IMR-90 (cell line): ENCODE data around the gene INPPL1.

Source experiments
- BHLHE40 ChIP-seq: fragments of 150-350 bp; IDR thresholded peaks from 2 replicates; pipeline ENCODE4 v1.6.1; 2016; ENCODE audit warnings: mild to moderate bottlenecking, low read depth, low read length
- CEBPB ChIP-seq: IDR thresholded peaks from 2 replicates; pipeline ENCODE4 v1.6.1; 2012; ENCODE audit warnings: low read depth, low read length, improper control_type of control experiment
- FOS ChIP-seq: fragments of 150-350 bp; IDR thresholded peaks from 2 replicates; pipeline ENCODE4 v1.6.1; 2016; ENCODE audit warnings: low read depth, low read length
- MAFK ChIP-seq: IDR thresholded peaks from 2 replicates; pipeline ENCODE4 v1.6.1; 2012; ENCODE audit warnings: low read depth, low read length, improper control_type of control experiment
- MAZ ChIP-seq: IDR thresholded peaks from 2 replicates; pipeline ENCODE4 v1.6.1; 2012; ENCODE audit warnings: low read depth, mild to moderate bottlenecking, low read length, improper control_type of control experiment, moderate library complexity, borderline replicate concordance
- MXI1 ChIP-seq: IDR thresholded peaks from 2 replicates; pipeline ENCODE4 v1.6.1; 2012; ENCODE audit warnings: low read depth, mild to moderate bottlenecking, low read length, moderate library complexity, borderline replicate concordance
- POLR2A ChIP-seq: IDR thresholded peaks from 2 replicates; pipeline ENCODE4 v1.6.1; 2012; ENCODE audit warnings: mild to moderate bottlenecking, low read depth, low read length
- RAD21 ChIP-seq: IDR thresholded peaks from 2 replicates; pipeline ENCODE4 v1.6.1; 2012; ENCODE audit warnings: low read length, improper control_type of control experiment
- RFX5 ChIP-seq: IDR thresholded peaks from 2 replicates; pipeline ENCODE4 v1.8.0; 2012; ENCODE audit warnings: low read depth, mild to moderate bottlenecking, low read length, moderate library complexity
- TF ChIP-seq, protein P1 (sequence below): conservative IDR thresholded peaks from 2 replicates; pipeline ENCODE4 v1.5.1; 2012; ENCODE audit warnings: mild to moderate bottlenecking, low read depth, low read length, improper control_type of control experiment
- TF ChIP-seq, protein P2 (sequence below): fragments of 150-350 bp; IDR thresholded peaks from 2 replicates; pipeline ENCODE4 v1.6.1; 2017; ENCODE audit warnings: mild to moderate bottlenecking, antibody characterized with exemption, low read length, low read depth
- TF ChIP-seq, protein P3 (sequence below): fragments of 150-350 bp; IDR thresholded peaks from 2 replicates; pipeline ENCODE4 v1.6.1; 2016; ENCODE audit warnings: low read depth, mild to moderate bottlenecking, low read length, moderate library complexity, borderline replicate concordance

DNA sequence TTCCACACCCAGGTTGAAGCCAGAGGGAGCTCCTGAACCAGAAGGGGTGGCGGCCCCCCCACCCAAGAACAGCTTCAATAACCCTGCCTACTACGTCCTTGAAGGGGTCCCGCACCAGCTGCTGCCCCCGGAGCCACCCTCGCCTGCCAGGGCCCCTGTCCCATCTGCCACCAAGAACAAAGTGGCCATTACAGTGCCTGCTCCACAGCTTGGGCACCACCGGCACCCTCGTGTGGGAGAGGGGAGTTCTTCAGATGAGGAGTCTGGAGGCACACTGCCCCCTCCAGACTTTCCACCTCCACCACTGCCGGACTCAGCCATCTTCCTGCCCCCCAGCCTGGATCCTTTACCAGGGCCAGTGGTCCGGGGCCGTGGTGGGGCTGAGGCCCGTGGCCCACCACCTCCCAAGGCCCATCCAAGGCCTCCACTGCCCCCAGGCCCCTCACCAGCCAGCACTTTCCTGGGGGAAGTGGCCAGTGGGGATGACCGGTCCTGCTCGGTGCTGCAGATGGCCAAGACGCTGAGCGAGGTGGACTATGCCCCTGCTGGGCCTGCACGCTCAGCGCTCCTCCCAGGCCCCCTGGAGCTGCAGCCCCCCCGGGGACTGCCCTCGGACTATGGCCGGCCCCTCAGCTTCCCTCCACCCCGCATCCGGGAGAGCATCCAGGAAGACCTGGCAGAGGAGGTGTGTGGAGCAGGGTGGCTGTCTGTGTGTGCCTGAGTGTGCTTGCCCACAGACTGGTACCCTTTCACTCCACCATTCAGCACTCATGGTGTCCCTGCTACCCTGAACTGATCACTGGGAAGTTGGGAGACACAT, 12.8 kb downstream of the INPPL1 start:
- no peak for TF ChIP-seq MXI1
- no peak for TF ChIP-seq MAFK
- TF ChIP-seq, protein P1, sequence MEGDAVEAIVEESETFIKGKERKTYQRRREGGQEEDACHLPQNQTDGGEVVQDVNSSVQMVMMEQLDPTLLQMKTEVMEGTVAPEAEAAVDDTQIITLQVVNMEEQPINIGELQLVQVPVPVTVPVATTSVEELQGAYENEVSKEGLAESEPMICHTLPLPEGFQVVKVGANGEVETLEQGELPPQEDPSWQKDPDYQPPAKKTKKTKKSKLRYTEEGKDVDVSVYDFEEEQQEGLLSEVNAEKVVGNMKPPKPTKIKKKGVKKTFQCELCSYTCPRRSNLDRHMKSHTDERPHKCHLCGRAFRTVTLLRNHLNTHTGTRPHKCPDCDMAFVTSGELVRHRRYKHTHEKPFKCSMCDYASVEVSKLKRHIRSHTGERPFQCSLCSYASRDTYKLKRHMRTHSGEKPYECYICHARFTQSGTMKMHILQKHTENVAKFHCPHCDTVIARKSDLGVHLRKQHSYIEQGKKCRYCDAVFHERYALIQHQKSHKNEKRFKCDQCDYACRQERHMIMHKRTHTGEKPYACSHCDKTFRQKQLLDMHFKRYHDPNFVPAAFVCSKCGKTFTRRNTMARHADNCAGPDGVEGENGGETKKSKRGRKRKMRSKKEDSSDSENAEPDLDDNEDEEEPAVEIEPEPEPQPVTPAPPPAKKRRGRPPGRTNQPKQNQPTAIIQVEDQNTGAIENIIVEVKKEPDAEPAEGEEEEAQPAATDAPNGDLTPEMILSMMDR, result no peak
- TF ChIP-seq, protein P2, sequence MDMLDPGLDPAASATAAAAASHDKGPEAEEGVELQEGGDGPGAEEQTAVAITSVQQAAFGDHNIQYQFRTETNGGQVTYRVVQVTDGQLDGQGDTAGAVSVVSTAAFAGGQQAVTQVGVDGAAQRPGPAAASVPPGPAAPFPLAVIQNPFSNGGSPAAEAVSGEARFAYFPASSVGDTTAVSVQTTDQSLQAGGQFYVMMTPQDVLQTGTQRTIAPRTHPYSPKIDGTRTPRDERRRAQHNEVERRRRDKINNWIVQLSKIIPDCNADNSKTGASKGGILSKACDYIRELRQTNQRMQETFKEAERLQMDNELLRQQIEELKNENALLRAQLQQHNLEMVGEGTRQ, result no peak
- no peak for TF ChIP-seq RFX5
- no peak for TF ChIP-seq FOS
- TF ChIP-seq RAD21, result no peak
- TF ChIP-seq, protein P3, sequence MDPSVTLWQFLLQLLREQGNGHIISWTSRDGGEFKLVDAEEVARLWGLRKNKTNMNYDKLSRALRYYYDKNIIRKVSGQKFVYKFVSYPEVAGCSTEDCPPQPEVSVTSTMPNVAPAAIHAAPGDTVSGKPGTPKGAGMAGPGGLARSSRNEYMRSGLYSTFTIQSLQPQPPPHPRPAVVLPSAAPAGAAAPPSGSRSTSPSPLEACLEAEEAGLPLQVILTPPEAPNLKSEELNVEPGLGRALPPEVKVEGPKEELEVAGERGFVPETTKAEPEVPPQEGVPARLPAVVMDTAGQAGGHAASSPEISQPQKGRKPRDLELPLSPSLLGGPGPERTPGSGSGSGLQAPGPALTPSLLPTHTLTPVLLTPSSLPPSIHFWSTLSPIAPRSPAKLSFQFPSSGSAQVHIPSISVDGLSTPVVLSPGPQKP, result no peak
- TF ChIP-seq POLR2A, result no peak
- no peak for TF ChIP-seq BHLHE40
- TF ChIP-seq CEBPB, result no peak
- no peak for TF ChIP-seq MAZ
